GM23338 (cell line): Measurements from ENCODE around the gene UBFD1. TPM values are rescaled to one million over a fixed set of nuclear protein-coding genes. Genes with fewer than 3 reads are reported as not detected.

Experiments
- CREB1 ChIP-seq: fragments of 250-450 bp; sonication (Bioruptor Pico); IDR thresholded peaks from 2 replicates; pipeline ENCODE4 v1.5.0; 2020; ENCODE audit warnings: low read depth, mild to moderate bottlenecking, moderate library complexity
- EZH2 ChIP-seq: fragments of 200-600 bp; sonication (generic); IDR thresholded peaks from one replicate; pipeline ENCODE4 v1.8.0; 2017; ENCODE audit warnings: antibody characterized with exemption, mild to moderate bottlenecking, low read depth; ENCODE audit not compliant: unreplicated experiment
- EZH2phosphoT487 ChIP-seq: fragments of 200-600 bp; sonication (generic); IDR thresholded peaks from one replicate; pipeline ENCODE4 v1.8.1; 2018; ENCODE audit warnings: antibody characterized with exemption; ENCODE audit not compliant: unreplicated experiment
- NANOG ChIP-seq: IDR thresholded peaks from 2 replicates; pipeline ENCODE4 v1.6.1; 2016; ENCODE audit warnings: antibody characterized with exemption, borderline replicate concordance
- POLR2AphosphoS5 ChIP-seq: IDR thresholded peaks from 2 replicates; pipeline ENCODE4 v1.6.1; 2016; ENCODE audit warnings: antibody characterized with exemption, low read depth
- ZNF331 ChIP-seq: fragments of 250-450 bp; sonication (Bioruptor Pico); IDR thresholded peaks from 2 replicates; pipeline ENCODE4 v1.5.0; 2020; ENCODE audit warnings: low read depth, mild to moderate bottlenecking, moderate library complexity
- polyA plus RNA-seq: library from polyadenylated mRNA; unstranded; fragments of >200 nt; fragmentation: Nextera tagmentation; extraction: Ambion mirVana; gene quantifications from 2 replicates; pipeline ENCODE4 v1.2.1, GENCODE V29; 2016
- total RNA-seq: library from RNA; depleted of rRNA; stranded (reverse); fragments of >200 nt; shearing (Covaris generic); gene quantifications from 2 replicates; pipeline ENCODE4 v1.2.3, GENCODE V29; 2014
- TF ChIP-seq, protein P1 (sequence below): IDR thresholded peaks from 2 replicates; pipeline ENCODE4 v1.6.1; 2016; ENCODE audit warnings: antibody characterized with exemption
- TF ChIP-seq, protein P2 (sequence below): fragments of 250-450 bp; sonication (Bioruptor Pico); IDR thresholded peaks from 2 replicates; pipeline ENCODE4 v1.5.0; 2020; ENCODE audit warnings: mild to moderate bottlenecking, moderate library complexity

Gene UBFD1
- total and polyA plus RNA-seq, 2 experiments from 2014 or later, result 28.5 to 249 TPM

DNA sequence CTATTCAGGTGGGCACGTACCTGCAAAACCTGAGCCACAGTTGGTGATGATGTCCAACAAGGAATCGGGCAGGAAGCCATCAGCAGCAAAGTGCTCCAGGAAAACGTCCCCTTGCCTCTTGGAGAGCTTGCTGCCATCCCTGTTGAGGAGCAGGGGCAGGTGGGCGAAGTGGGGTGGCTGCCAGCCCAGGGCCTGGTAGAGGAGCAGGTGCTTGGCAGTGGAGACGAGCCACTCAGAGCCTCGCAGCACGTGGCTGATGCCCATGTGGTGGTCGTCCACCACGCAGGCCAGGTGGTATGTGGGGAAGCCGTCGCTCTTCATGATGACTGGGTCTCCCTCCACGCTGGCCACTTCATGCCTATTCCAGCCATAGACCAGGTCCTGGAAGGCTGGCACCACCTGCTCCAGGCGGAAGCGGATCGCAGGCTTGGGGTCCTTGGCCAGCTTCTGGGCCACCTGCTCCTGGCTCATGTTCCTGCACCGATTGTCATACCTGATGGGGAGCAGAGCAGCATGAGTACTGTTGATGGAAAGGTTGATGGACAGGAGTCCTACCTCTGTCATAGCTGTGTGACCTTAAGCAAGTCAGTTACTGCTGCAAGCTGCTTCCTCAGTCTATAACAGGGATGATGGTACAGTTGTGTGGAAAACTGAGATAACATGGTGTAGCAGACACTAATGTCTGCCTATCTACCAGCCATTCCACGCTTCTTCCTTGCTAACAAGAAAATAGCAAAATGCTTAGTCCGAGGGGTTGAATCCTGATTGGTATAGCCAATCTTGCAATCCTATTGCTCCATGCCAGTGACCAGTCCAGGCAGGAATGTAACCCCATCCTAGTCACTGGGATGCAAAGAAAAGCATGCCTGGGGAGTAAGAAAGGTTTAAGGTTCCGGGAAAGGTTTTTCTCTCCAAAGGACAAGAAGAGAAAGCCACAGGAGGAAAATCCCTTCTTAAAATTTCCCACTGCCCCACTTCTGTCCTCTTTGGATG lies 22.4 kb upstream of the UBFD1 start (continued):
- TF ChIP-seq NANOG (no peak), CREB1 (CRISPR knock-in tag) (no peak), POLR2AphosphoS5 (no peak), ZNF331 (CRISPR knock-in tag) (no peak), EZH2phosphoT487 (no peak), EZH2 (no peak)
- TF ChIP-seq, protein P1, sequence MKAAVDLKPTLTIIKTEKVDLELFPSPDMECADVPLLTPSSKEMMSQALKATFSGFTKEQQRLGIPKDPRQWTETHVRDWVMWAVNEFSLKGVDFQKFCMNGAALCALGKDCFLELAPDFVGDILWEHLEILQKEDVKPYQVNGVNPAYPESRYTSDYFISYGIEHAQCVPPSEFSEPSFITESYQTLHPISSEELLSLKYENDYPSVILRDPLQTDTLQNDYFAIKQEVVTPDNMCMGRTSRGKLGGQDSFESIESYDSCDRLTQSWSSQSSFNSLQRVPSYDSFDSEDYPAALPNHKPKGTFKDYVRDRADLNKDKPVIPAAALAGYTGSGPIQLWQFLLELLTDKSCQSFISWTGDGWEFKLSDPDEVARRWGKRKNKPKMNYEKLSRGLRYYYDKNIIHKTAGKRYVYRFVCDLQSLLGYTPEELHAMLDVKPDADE, result no peak
- TF ChIP-seq, protein P2, sequence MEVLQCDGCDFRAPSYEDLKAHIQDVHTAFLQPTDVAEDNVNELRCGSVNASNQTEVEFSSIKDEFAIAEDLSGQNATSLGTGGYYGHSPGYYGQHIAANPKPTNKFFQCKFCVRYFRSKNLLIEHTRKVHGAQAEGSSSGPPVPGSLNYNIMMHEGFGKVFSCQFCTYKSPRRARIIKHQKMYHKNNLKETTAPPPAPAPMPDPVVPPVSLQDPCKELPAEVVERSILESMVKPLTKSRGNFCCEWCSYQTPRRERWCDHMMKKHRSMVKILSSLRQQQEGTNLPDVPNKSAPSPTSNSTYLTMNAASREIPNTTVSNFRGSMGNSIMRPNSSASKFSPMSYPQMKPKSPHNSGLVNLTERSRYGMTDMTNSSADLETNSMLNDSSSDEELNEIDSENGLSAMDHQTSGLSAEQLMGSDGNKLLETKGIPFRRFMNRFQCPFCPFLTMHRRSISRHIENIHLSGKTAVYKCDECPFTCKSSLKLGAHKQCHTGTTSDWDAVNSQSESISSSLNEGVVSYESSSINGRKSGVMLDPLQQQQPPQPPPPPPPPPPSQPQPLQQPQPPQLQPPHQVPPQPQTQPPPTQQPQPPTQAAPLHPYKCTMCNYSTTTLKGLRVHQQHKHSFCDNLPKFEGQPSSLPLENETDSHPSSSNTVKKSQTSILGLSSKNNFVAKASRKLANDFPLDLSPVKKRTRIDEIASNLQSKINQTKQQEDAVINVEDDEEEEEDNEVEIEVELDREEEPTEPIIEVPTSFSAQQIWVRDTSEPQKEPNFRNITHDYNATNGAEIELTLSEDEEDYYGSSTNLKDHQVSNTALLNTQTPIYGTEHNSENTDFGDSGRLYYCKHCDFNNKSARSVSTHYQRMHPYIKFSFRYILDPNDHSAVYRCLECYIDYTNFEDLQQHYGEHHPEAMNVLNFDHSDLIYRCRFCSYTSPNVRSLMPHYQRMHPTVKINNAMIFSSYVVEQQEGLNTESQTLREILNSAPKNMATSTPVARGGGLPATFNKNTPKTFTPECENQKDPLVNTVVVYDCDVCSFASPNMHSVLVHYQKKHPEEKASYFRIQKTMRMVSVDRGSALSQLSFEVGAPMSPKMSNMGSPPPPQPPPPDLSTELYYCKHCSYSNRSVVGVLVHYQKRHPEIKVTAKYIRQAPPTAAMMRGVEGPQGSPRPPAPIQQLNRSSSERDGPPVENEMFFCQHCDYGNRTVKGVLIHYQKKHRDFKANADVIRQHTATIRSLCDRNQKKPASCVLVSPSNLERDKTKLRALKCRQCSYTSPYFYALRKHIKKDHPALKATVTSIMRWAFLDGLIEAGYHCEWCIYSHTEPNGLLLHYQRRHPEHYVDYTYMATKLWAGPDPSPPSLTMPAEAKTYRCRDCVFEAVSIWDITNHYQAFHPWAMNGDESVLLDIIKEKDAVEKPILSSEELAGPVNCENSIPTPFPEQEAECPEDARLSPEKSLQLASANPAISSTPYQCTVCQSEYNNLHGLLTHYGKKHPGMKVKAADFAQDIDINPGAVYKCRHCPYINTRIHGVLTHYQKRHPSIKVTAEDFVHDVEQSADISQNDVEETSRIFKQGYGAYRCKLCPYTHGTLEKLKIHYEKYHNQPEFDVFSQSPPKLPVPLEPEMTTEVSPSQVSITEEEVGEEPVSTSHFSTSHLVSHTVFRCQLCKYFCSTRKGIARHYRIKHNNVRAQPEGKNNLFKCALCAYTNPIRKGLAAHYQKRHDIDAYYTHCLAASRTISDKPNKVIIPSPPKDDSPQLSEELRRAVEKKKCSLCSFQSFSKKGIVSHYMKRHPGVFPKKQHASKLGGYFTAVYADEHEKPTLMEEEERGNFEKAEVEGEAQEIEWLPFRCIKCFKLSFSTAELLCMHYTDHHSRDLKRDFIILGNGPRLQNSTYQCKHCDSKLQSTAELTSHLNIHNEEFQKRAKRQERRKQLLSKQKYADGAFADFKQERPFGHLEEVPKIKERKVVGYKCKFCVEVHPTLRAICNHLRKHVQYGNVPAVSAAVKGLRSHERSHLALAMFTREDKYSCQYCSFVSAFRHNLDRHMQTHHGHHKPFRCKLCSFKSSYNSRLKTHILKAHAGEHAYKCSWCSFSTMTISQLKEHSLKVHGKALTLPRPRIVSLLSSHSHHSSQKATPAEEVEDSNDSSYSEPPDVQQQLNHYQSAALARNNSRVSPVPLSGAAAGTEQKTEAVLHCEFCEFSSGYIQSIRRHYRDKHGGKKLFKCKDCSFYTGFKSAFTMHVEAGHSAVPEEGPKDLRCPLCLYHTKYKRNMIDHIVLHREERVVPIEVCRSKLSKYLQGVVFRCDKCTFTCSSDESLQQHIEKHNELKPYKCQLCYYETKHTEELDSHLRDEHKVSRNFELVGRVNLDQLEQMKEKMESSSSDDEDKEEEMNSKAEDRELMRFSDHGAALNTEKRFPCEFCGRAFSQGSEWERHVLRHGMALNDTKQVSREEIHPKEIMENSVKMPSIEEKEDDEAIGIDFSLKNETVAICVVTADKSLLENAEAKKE (CRISPR knock-in tag), result no peak
